Measurements from ENCODE around the gene CALB2.

CALB2 gene

GRCh38 chr16:71429581-71429980 is 71.1 kb downstream of the CALB2 start:
- DNase-seq, result no peak

DNA sequence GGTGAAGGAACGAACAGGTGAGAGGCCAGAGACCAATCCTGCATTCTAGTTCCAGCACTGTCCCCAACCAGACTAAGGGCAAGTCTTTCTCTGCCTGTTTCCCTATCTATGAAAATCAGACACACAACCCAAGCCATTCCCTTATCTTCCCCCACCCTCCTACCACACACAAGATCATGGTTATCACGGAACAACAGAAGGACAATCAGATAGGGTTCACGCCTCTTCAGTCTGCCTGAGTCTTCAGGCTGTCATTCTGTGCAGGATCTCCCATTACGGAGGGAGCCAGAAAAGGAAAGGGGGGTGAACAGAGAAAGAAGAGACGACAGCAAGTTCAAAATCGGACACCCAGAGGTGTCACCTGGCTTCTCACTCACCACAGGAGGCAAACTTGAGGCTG is 72.2 kb downstream of the CALB2 start:
- DNase-seq, result no peak

GRCh38 chr16:71431176-71431575 is 72.7 kb downstream of the CALB2 start:
- DNase-seq, result no peak

- no peak for DNase-seq
Measured at GRCh38 chr16:71431991-71432390, 73.5 kb downstream of the CALB2 start.

- DNase-seq, result no peak
Measured at GRCh38 chr16:71432906-71433305, 74.4 kb downstream of the CALB2 start.

GRCh38 chr16:71436473-71436872 is 78.0 kb downstream of the CALB2 start:
- DNase-seq, result no peak

DNA sequence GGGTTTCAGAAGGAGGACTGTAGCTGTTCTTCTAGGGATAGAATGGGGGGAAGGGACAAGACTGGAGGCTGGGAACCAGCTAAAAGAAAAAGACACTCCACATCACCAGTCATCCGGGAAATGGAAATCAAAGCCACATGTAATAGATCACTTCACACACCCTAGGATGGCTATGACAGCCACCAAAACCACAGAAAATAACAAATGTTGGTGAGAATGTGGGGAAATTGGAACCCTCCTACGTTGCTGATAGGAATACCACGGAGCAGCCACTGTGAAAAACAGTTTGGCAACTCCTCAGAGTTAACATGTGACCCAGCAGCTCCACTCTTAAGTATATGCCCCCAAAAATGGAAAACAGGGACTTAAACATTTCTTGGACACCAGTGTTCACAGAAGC is 81.0 kb downstream of the CALB2 start:
- no peak for DNase-seq
